AG04449 (cell line): Measurements from ENCODE around the gene CRADD.

ENCODE experiments used
- CTCF ChIA-PET: fragments of 350-600 bp; formaldehyde crosslinking; extraction: SDS; loops from one replicate; lab custom pipeline; 2021; ENCODE audit warnings: antibody characterized with exemption; lab: Yijun Ruan, JAX
- POLR2A ChIA-PET: fragments of 400-600, 350-600 bp; formaldehyde crosslinking; extraction: SDS; loops from one replicate; lab custom pipeline; 2020; ENCODE audit warnings: antibody characterized with exemption, inconsistent platforms; lab: Yijun Ruan, JAX
- DNase-seq: peaks from one replicate; pipeline ENCODE4 v3.0.0-alpha.2; 2010; ENCODE audit warnings: low read depth, low spot score
- H3K4me3 ChIP-seq: 2 replicates; pipeline ENCODE4 v1.5.1; 2011; ENCODE audit warnings: low read depth, mild to moderate bottlenecking, control low read depth, low read length
- TF ChIP-seq, protein P1 (sequence below): IDR thresholded peaks from one replicate; pipeline ENCODE4 v1.5.1; 2011; ENCODE audit warnings: mild to moderate bottlenecking, moderate library complexity, low read length, control low read depth, inconsistent platforms; ENCODE audit not compliant: insufficient read depth; ENCODE audit errors: missing control alignments

CRADD gene

DNA sequence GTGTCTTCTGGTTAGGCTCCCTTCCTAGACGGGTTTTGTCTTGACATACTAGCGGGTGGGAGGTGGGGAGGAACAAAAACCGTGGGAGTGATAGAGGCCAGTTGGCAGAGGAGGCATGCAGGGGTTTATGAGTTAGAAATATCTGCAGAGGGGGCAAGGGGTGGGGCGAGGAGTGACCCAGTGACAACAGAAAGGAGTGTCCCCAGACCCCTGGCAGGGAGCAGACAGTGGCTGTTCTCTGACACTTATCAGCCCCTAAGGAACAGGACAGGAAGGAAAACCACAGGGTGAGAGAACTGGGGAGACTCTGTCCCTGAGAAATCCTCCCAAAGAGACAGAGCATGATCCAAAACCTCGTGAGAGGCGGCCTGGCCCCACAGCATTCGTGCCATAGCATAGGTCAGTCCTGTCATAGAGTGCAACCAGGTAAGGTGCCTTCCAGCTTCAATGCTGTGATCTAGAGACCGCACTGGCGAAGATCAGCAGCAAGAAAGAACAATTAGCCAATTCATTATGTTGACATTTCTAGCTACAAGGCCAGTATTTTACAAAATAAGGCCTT lies 141.4 kb downstream of the CRADD start:
- CTCF ChIA-PET, result interaction anchor here (1.5 kb wide), 1 partner anchor 283 kb away, joined by 8 read pairs; no protein-coding TSS in a partner anchor
- DNase-seq, result no peak
- no peak overlapping the region for H3K4me3 ChIP-seq
- POLR2A ChIA-PET, result no interaction called here
- TF ChIP-seq, protein P1, sequence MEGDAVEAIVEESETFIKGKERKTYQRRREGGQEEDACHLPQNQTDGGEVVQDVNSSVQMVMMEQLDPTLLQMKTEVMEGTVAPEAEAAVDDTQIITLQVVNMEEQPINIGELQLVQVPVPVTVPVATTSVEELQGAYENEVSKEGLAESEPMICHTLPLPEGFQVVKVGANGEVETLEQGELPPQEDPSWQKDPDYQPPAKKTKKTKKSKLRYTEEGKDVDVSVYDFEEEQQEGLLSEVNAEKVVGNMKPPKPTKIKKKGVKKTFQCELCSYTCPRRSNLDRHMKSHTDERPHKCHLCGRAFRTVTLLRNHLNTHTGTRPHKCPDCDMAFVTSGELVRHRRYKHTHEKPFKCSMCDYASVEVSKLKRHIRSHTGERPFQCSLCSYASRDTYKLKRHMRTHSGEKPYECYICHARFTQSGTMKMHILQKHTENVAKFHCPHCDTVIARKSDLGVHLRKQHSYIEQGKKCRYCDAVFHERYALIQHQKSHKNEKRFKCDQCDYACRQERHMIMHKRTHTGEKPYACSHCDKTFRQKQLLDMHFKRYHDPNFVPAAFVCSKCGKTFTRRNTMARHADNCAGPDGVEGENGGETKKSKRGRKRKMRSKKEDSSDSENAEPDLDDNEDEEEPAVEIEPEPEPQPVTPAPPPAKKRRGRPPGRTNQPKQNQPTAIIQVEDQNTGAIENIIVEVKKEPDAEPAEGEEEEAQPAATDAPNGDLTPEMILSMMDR, result no peak

GRCh38 chr12:93819050-93819491 lies 141.9 kb downstream of the CRADD start:
- H3K4me3 ChIP-seq, result no peak overlapping the region
- TF ChIP-seq, protein P1, result no peak
- CTCF ChIA-PET, result interaction anchor here (1.5 kb wide), 1 partner anchor 282 kb away, joined by 8 read pairs; no protein-coding TSS in a partner anchor
- POLR2A ChIA-PET, result no interaction called here
- peak; percentile 21 for DNase-seq

GRCh38 chr12:93823616-93824391 lies 146.6 kb downstream of the CRADD start:
- CTCF ChIA-PET, result interaction anchor here (0.9 to 4.6 kb wide), 4 partner anchors 56 to 321 kb away, joined by 3 to 21 read pairs (median 4); no protein-coding TSS in a partner anchor
- H3K4me3 ChIP-seq, result no peak overlapping the region
- POLR2A ChIA-PET, result interaction anchor here (0.7 kb wide), 1 partner anchor 59 kb away, joined by 4 read pairs; no protein-coding TSS in a partner anchor
- no peak for DNase-seq
- TF ChIP-seq, protein P1, result no peak

- no peak overlapping the region for H3K4me3 ChIP-seq
- TF ChIP-seq, protein P1, result no peak
- ChIA-PET POLR2A (no interaction called here), CTCF (interaction anchor here (1.0 to 4.6 kb wide), 4 partner anchors 57 to 322 kb away, joined by 3 to 21 read pairs (median 6); no protein-coding TSS in a partner anchor)
- DNase-seq, result no peak
Observed at GRCh38 chr12:93824514-93825500, 147.6 kb downstream of the CRADD start.

DNA sequence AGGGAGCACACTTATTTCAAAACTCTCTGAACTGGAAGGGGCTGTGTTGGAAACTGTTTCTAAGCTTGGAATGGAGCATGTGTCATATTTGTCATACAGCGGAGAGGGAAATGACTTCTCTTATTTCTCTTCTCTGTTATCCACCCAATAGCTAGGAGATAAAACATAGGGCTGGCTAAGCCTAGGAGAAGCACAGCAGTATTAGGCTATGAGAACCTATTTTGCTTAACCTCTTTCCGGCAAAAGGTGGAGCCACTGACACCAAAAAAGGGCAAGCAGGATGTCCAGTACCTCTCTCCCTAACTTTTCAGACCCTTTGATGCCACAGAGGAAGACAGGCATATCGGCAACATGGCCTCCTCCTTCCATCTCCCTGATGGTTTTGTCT lies 148.3 kb downstream of the CRADD start:
- H3K4me3 ChIP-seq, result no peak overlapping the region

More for the DNA sequence above, 148.3 kb downstream of the CRADD start:
- TF ChIP-seq, protein P1, result no peak
- CTCF ChIA-PET, result interaction anchor here (1.0 to 4.6 kb wide), 4 partner anchors 250 to 323 kb away, joined by 3 to 21 read pairs (median 4); no protein-coding TSS in a partner anchor
- DNase-seq, result no peak
- POLR2A ChIA-PET, result no interaction called here
